Duodenal mucosa (tissue), 2 donors: ENCODE data around the gene FYN.

Experiments
- H3K27ac ChIP-seq: one replicate; pipeline ENCODE4 v1.7.0; 2013; ENCODE audit warnings: low read depth, low read length
- H3K27me3 ChIP-seq, 2 donors: one replicate each; pipeline ENCODE4 v1.7.0; 2013; ENCODE audit warnings: low read length in 2 of 2, control low read depth in 1 of 2; ENCODE audit not compliant: insufficient read depth in 2 of 2, control insufficient read depth in 1 of 2
- H3K36me3 ChIP-seq, 2 donors: one replicate each; pipeline ENCODE4 v1.7.0; 2013; ENCODE audit warnings: low read length in 2 of 2, control low read depth in 1 of 2; ENCODE audit not compliant: insufficient read depth in 2 of 2, control insufficient read depth in 1 of 2
- H3K4me1 ChIP-seq, 2 donors: one replicate each; pipeline ENCODE4 v1.7.0; 2013; ENCODE audit warnings: low read length in 2 of 2, control low read depth in 1 of 2; ENCODE audit not compliant: insufficient read depth in 2 of 2, control insufficient read depth in 1 of 2
- H3K4me3 ChIP-seq, 2 donors: one replicate each; pipeline ENCODE4 v1.7.0; 2013; ENCODE audit warnings: low read length in 2 of 2, low read depth in 1 of 2
- H3K9ac ChIP-seq, 2 donors: one replicate each; pipeline ENCODE4 v1.7.0; 2013; ENCODE audit warnings: low read length in 2 of 2, low read depth in 1 of 2
- H3K9me3 ChIP-seq, 2 donors: one replicate each; pipeline ENCODE4 v1.7.0; 2013; ENCODE audit warnings: low read length in 2 of 2, control low read depth in 1 of 2; ENCODE audit not compliant: control insufficient read depth in 1 of 2

Gene FYN

GRCh38 chr6:111773501-111774345, 99.5 kb downstream of the FYN start:
- H3K27ac ChIP-seq: no peak overlapping the region

GRCh38 chr6:111772381-111772780, 100.9 kb downstream of the FYN start:
- H3K4me1 ChIP-seq: peaks cover 0 to 3% of the 10 kb centered on the region in 2 donors
- H3K9ac ChIP-seq: no peak overlapping the region
- no peaks in the 10 kb centered on the region for H3K9me3 ChIP-seq
- no peaks in the 10 kb centered on the region for H3K36me3 ChIP-seq
- no peaks in the 10 kb centered on the region for H3K27me3 ChIP-seq
- no peak overlapping the region for H3K4me3 ChIP-seq
- H3K27ac ChIP-seq: no peak overlapping the region

More at GRCh38 chr6:111773501-111774345, 99.5 kb downstream of the FYN start:
- Histone ChIP-seq H3K9ac (no peak overlapping the region), H3K4me1 (peaks cover 3 to 4% of the 10 kb centered on the region in 2 donors), H3K36me3 (no peaks in the 10 kb centered on the region), H3K27me3 (no peaks in the 10 kb centered on the region), H3K4me3 (no peak overlapping the region), H3K9me3 (no peaks in the 10 kb centered on the region)

- no peak overlapping the region for H3K4me3 ChIP-seq
- H3K36me3 ChIP-seq: no peaks in the 10 kb centered on the region
- H3K27me3 ChIP-seq: no peaks in the 10 kb centered on the region
- no peak overlapping the region for H3K27ac ChIP-seq
- H3K9ac ChIP-seq: no peak overlapping the region
- H3K9me3 ChIP-seq: no peaks in the 10 kb centered on the region
- peaks cover 0 to 3% of the 10 kb centered on the region in 2 donors for H3K4me1 ChIP-seq
Measured at GRCh38 chr6:111771629-111772028, 101.6 kb downstream of the FYN start.

- no peaks in the 10 kb centered on the region for H3K9me3 ChIP-seq
- no peaks in the 10 kb centered on the region for H3K36me3 ChIP-seq
- H3K4me1 ChIP-seq: peaks cover 0 to 5% of the 10 kb centered on the region in 2 donors
- H3K27ac ChIP-seq: no peak overlapping the region
- no peak overlapping the region for H3K9ac ChIP-seq
- H3K27me3 ChIP-seq: no peaks in the 10 kb centered on the region
- no peak overlapping the region for H3K4me3 ChIP-seq
Measured at GRCh38 chr6:111771094-111771432, 102.2 kb downstream of the FYN start.

GRCh38 chr6:111770263-111771093, 102.8 kb downstream of the FYN start:
- Histone ChIP-seq H3K9me3 (no peaks in the 10 kb centered on the region), H3K36me3 (no peaks in the 10 kb centered on the region), H3K27ac (no peak overlapping the region), H3K9ac (no peak overlapping the region), H3K4me1 (peaks cover 0 to 6% of the 10 kb centered on the region in 2 donors), H3K27me3 (no peaks in the 10 kb centered on the region), H3K4me3 (no peak overlapping the region)

GRCh38 chr6:111769365-111770152, 103.7 kb downstream of the FYN start:
- Histone ChIP-seq H3K4me1 (peaks cover 0 to 6% of the 10 kb centered on the region in 2 donors), H3K4me3 (no peak overlapping the region), H3K36me3 (no peaks in the 10 kb centered on the region), H3K27ac (no peak overlapping the region), H3K27me3 (no peaks in the 10 kb centered on the region), H3K9ac (no peak overlapping the region), H3K9me3 (no peaks in the 10 kb centered on the region)

GRCh38 chr6:111768431-111768770, 104.9 kb downstream of the FYN start:
- Histone ChIP-seq H3K9ac (no peak overlapping the region), H3K4me3 (no peak overlapping the region), H3K9me3 (no peaks in the 10 kb centered on the region), H3K4me1 (peaks cover 4 to 11% of the 10 kb centered on the region in 2 donors), H3K27ac (no peak overlapping the region), H3K27me3 (no peaks in the 10 kb centered on the region), H3K36me3 (no peaks in the 10 kb centered on the region)

GRCh38 chr6:111767752-111768430, 105.4 kb downstream of the FYN start:
- H3K9me3 ChIP-seq: no peaks in the 10 kb centered on the region
- H3K4me3 ChIP-seq: no peak overlapping the region
- no peaks in the 10 kb centered on the region for H3K27me3 ChIP-seq
- no peak overlapping the region for H3K27ac ChIP-seq
- H3K36me3 ChIP-seq: no peaks in the 10 kb centered on the region
- H3K9ac ChIP-seq: no peak overlapping the region
- H3K4me1 ChIP-seq: peaks cover 6 to 16% of the 10 kb centered on the region in 2 donors

- Histone ChIP-seq H3K9me3 (no peaks in the 10 kb centered on the region), H3K9ac (no peak overlapping the region), H3K27me3 (no peaks in the 10 kb centered on the region), H3K4me1 (peaks cover 10 to 18% of the 10 kb centered on the region in 2 donors), H3K36me3 (no peaks in the 10 kb centered on the region), H3K27ac (no peak overlapping the region), H3K4me3 (no peak overlapping the region)
Measured at GRCh38 chr6:111766201-111766857, 106.9 kb downstream of the FYN start.
